ENCODE data around the gene LDLRAD2. TPM values are rescaled to one million over a fixed set of nuclear protein-coding genes. Genes with fewer than 3 reads are reported as not detected.

Gene LDLRAD2
- total and polyA plus RNA-seq, 2 of the 4 experiments (the other 2 are of a cell fraction), result 0.05 TPM; not detected in 1

- in situ Hi-C loops (cut with MboI; ENCODE audit: low sequenced_read_pairs), result no loop called here
Observed at GRCh38 chr1:21873174-21873573, 61.1 kb downstream of the LDLRAD2 start.

More at GRCh38 chr1:21873174-21873573, 61.1 kb downstream of the LDLRAD2 start:
- H3K79me1 ChIP-seq (ENCODE audit: low read depth in 1 of 2, low read length in 2 of 2), result peaks cover 4 to 27% of the 10 kb centered on the region in 2 experiments; a peak in 3 of 4 replicates
- no peak overlapping the region for H3K23ac ChIP-seq (ENCODE audit: low read depth, low read length)
- ChIA-PET POLR2A (ENCODE audit: unreplicated experiment) (no interaction called here), CTCF (no interaction called here)
- H4K91ac ChIP-seq (ENCODE audit: insufficient read depth, low read depth, low read length), result no peak overlapping the region
- no peak overlapping the region for H4K5ac ChIP-seq (ENCODE audit: low read depth, low read length)
- H2AK9ac ChIP-seq (replicated peaks; ENCODE audit: low read depth, low read length, poor library complexity), result no peak overlapping the region
- no peak overlapping the region for H4K8ac ChIP-seq (ENCODE audit: low read depth in 2 of 2, low read length in 2 of 2)
- H3K18ac ChIP-seq (ENCODE audit: low read depth, low read length), result no peak overlapping the region
- H2BK5ac ChIP-seq (ENCODE audit: low read depth, low read length, poor library complexity, severe bottlenecking), result no peak overlapping the region
- intact Hi-C loops (cut with micrococcal nuclease), result no loop called here
- H3K4me1 ChIP-seq (ENCODE audit: control insufficient read depth, insufficient read depth, low read length), result peaks cover 11% of the 10 kb centered on the region
- H3K56ac ChIP-seq (ENCODE audit: extremely low read depth, insufficient read depth, low read length), result no peak overlapping the region
- no peak overlapping the region for H2BK15ac ChIP-seq (ENCODE audit: low read depth, low read length)
- H2AFZ ChIP-seq (replicated peaks; ENCODE audit: low read length, poor library complexity), result no peak overlapping the region
- H4K20me1 ChIP-seq (ENCODE audit: insufficient read depth, low read length), result peaks cover 15% of the 10 kb centered on the region
- H2BK120ac ChIP-seq (ENCODE audit: low read depth, low read length), result no peak overlapping the region
- no peak overlapping the region for H3K4ac ChIP-seq (ENCODE audit: low read depth, low read length)
- no peak overlapping the region for H2BK20ac ChIP-seq (ENCODE audit: low read depth, low read length)
- H3K36me3 ChIP-seq (ENCODE audit: control insufficient read depth, insufficient read depth, low read length), result peaks cover 69% of the 10 kb centered on the region
- TF ChIP-seq, protein P1, sequence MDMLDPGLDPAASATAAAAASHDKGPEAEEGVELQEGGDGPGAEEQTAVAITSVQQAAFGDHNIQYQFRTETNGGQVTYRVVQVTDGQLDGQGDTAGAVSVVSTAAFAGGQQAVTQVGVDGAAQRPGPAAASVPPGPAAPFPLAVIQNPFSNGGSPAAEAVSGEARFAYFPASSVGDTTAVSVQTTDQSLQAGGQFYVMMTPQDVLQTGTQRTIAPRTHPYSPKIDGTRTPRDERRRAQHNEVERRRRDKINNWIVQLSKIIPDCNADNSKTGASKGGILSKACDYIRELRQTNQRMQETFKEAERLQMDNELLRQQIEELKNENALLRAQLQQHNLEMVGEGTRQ (IDR thresholded peaks at IDR 0.05; ENCODE audit: low read depth, low read length), result no peak
- no peak for TF ChIP-seq RCOR1 (IDR thresholded peaks at IDR 0.05; ENCODE audit: insufficient replicate concordance, low read length)
- no peak overlapping the region for H3K9ac ChIP-seq (ENCODE audit: low read depth, low read length)
- H2AK5ac ChIP-seq (ENCODE audit: low read depth, low read length), result no peak overlapping the region
- no peaks in the 10 kb centered on the region for H3K27me3 ChIP-seq (ENCODE audit: control insufficient read depth, insufficient read depth, low read length)
- 92% methylated on average over 2 of the region's 8 CpGs; no CpG with 5 or more reads in 1 of the 2 experiments for WGBS, 2 experiments (ENCODE audit: extremely low coverage in 2 of 2, insufficient read length in 1 of 2)
- ATAC-seq (ENCODE audit: low read depth) (no peak), DNase-seq (no peak)
- no peak overlapping the region for H3K14ac ChIP-seq (replicated peaks; ENCODE audit: low read depth, low read length)
- H3K9me3 ChIP-seq (ENCODE audit: control insufficient read depth, insufficient read depth, low read length), result no peaks in the 10 kb centered on the region
- dilution Hi-C loops (cut with HindIII; ENCODE audit: low sequenced_read_pairs, unreplicated experiment), result no loop called here
- H3K27ac ChIP-seq (ENCODE audit: insufficient read depth, low read length), result no peak overlapping the region
- peaks cover 20% of the 10 kb centered on the region for H3K9me1 ChIP-seq (ENCODE audit: insufficient read depth, low read length)
- no TSS peak for BruUV-seq (replicated peaks)
- no peak overlapping the region for H3K4me3 ChIP-seq (ENCODE audit: insufficient read depth, low read depth, low read length)
- no peak overlapping the region for H3K4me2 ChIP-seq (ENCODE audit: low read depth, low read length)

Measured in IMR-90 (cell line).